Endothelial cell of umbilical vein (primary cell): ENCODE measurements around the gene YAP1. TPM values are rescaled to one million over a fixed set of nuclear protein-coding genes. Genes with fewer than 3 reads are reported as not detected.

Source experiments
- BruUV-seq: library from RNA; stranded (reverse); fragments of 400-500 nt; replicated peaks from 2 replicates; lab custom pipeline; 2021; lab: Mats Ljungman, UMichigan
- CTCF ChIA-PET: fragments of 300-600, 350-600 bp; sonication (Branson Sonifier 250); formaldehyde crosslinking; loops from one replicate; lab custom pipeline; 2021; ENCODE audit warnings: antibody characterized with exemption, inconsistent platforms; lab: Charles Lee
- POLR2A ChIA-PET: fragments of 300-600, 350-600 bp; sonication (Branson Sonifier 250); formaldehyde crosslinking; loops from one replicate; lab custom pipeline; 2021; ENCODE audit warnings: antibody characterized with exemption, inconsistent platforms; lab: Charles Lee
- DNase-seq: peaks from one replicate; pipeline ENCODE4 v3.0.0-alpha.2; 2011; ENCODE audit warnings: low read depth, low spot score
- FAIRE-seq: peaks from 2 replicates; lab custom pipeline; 2011; peaks lifted over from hg19 to GRCh38; lab: Jason Lieb, UNC
- H2AFZ ChIP-seq: 2 replicates; pipeline ENCODE4 v1.6.0; 2012; ENCODE audit warnings: low read depth, low read length, control low read depth, inconsistent platforms
- H3K27ac ChIP-seq: 2 replicates; pipeline ENCODE4 v1.5.1; 2011; ENCODE audit warnings: low read depth, mild to moderate bottlenecking, control low read depth, low read length, moderate library complexity; ENCODE audit not compliant: insufficient read depth
- H3K27me3 ChIP-seq, 2 experiments: 2 replicates each; pipeline versions ENCODE4 v1.6.0 to v1.6.1; 2011; ENCODE audit warnings: low read length in 2 of 2, mixed read lengths in 1 of 2; ENCODE audit not compliant: control insufficient read depth in 2 of 2, insufficient read depth in 2 of 2
- H3K36me3 ChIP-seq, 2 experiments: 2 replicates in 1 of 2; 3 replicates in 1 of 2; pipeline ENCODE4 v1.5.1; 2011; ENCODE audit warnings: low read length in 2 of 2, mild to moderate bottlenecking in 1 of 2, moderate library complexity in 1 of 2; ENCODE audit not compliant: control insufficient read depth in 2 of 2, insufficient read depth in 2 of 2; ENCODE audit errors: extremely low read depth in 1 of 2
- H3K4me1 ChIP-seq: 3 replicates; pipeline ENCODE4 v1.5.1; 2011; ENCODE audit warnings: mild to moderate bottlenecking, low read length; ENCODE audit not compliant: control insufficient read depth, insufficient read depth; ENCODE audit errors: extremely low read depth
- H3K4me2 ChIP-seq: 2 replicates; pipeline ENCODE4 v1.6.1; 2011; ENCODE audit warnings: low read length, control low read depth, mixed read lengths; ENCODE audit not compliant: insufficient read depth
- H3K4me3 ChIP-seq, 3 experiments: fragments of 200-600 bp in 1 of 3; sonication (generic), shearing (Covaris generic) in 1 of 3; replicated peaks in 1 of 3; 2 replicates each; pipeline ENCODE4 v1.5.1; 2011 to 2016; ENCODE audit warnings: control low read depth in 3 of 3, low read length in 3 of 3, mild to moderate bottlenecking in 2 of 3, inconsistent platforms in 1 of 3, low read depth in 1 of 3, moderate library complexity in 1 of 3; ENCODE audit not compliant: insufficient read depth in 1 of 3
- H3K79me2 ChIP-seq: 2 replicates; pipeline ENCODE4 v1.6.0; 2012; ENCODE audit warnings: low read length, inconsistent platforms; ENCODE audit not compliant: control insufficient read depth, insufficient read depth
- H3K9ac ChIP-seq: replicated peaks from 2 replicates; pipeline ENCODE3; 2011; ENCODE audit warnings: low read length, control low read depth; ENCODE audit not compliant: insufficient read depth; ENCODE audit errors: extremely low read depth
- H3K9me1 ChIP-seq: replicated peaks from 3 replicates; pipeline ENCODE4 v1.6.0; 2011; ENCODE audit warnings: mild to moderate bottlenecking, low read length; ENCODE audit not compliant: control insufficient read depth, insufficient read depth; ENCODE audit errors: extremely low read depth
- H3K9me3 ChIP-seq: replicated peaks from 2 replicates; pipeline ENCODE4 v1.5.1; 2012; ENCODE audit warnings: low read length, inconsistent platforms; ENCODE audit not compliant: control insufficient read depth, insufficient read depth
- H4K20me1 ChIP-seq: replicated peaks from 2 replicates; pipeline ENCODE3; 2011; ENCODE audit warnings: mild to moderate bottlenecking, low read length; ENCODE audit not compliant: control insufficient read depth, insufficient read depth; ENCODE audit errors: extremely low read depth
- EZH2 ChIP-seq: IDR thresholded peaks from 2 replicates; pipeline ENCODE4 v1.6.1; 2012; ENCODE audit warnings: borderline replicate concordance, low read depth, mild to moderate bottlenecking, moderate library complexity, low read length, inconsistent platforms; ENCODE audit not compliant: severe bottlenecking
- FOS ChIP-seq: IDR thresholded peaks from 2 replicates; pipeline ENCODE4 v1.6.1; 2011; ENCODE audit warnings: mild to moderate bottlenecking, low read length, moderate library complexity, borderline replicate concordance; ENCODE audit not compliant: insufficient read depth
- GATA2 ChIP-seq: IDR thresholded peaks from 2 replicates; pipeline ENCODE4 v1.7.0; 2011; ENCODE audit warnings: low read depth, mild to moderate bottlenecking, moderate library complexity, mixed read lengths, low read length; ENCODE audit not compliant: insufficient read length, insufficient read depth
- JUN ChIP-seq: IDR thresholded peaks from 2 replicates; pipeline ENCODE4 v1.6.1; 2011; ENCODE audit warnings: borderline replicate concordance, low read depth; ENCODE audit not compliant: insufficient read length, insufficient read depth
- MAX ChIP-seq: IDR thresholded peaks from 2 replicates; pipeline ENCODE4 v1.6.1; 2011; ENCODE audit not compliant: insufficient read depth, insufficient read length
- MYC ChIP-seq: IDR thresholded peaks from one replicate; pipeline ENCODE4 v1.6.1; 2011; ENCODE audit warnings: mild to moderate bottlenecking, low read depth, low read length
- POLR2A ChIP-seq: IDR thresholded peaks from 2 replicates; pipeline ENCODE4 v1.6.1; 2012; ENCODE audit warnings: low read depth, mild to moderate bottlenecking, control low read depth, low read length
- POLR2AphosphoS5 ChIP-seq: IDR thresholded peaks from 2 replicates; pipeline ENCODE4 v1.6.1; 2012; ENCODE audit warnings: low read depth, mild to moderate bottlenecking, control low read depth, low read length, moderate library complexity; ENCODE audit not compliant: insufficient read depth
- dilution Hi-C: fragments of 300-500 bp; cut with MboI; formaldehyde crosslinking; loops from one replicate; pipeline ENCODE4 v1.15.0; 2019; ENCODE audit warnings: low sequenced_read_pairs; ENCODE audit not compliant: extremely low pct_ligation_motif_present
- intact Hi-C: fragments of 100-400 bp; cut with micrococcal nuclease; formaldehyde crosslinking; loops from one replicate; pipeline ENCODE4 v1.10.0; 2022
- polyA plus RNA-seq, 4 experiments: library from polyadenylated mRNA; depleted of rRNA in 3 of 4; stranded (reverse) in 3 of 4; unstranded in 1 of 4; fragments of >200 nt; gene quantifications; 2 replicates each; pipeline versions ENCODE4 v1.2.1 to v1.2.3, GENCODE V29; 2011 to 2012; ENCODE audit warnings: missing spikeins in 1 of 4
- total RNA-seq: library from RNA; stranded (reverse); gene quantifications from 2 replicates; pipeline ENCODE4 v1.2.3, GENCODE V29; 2021
- TF ChIP-seq, protein P1 (sequence below), 2 donors: IDR thresholded peaks; 1 replicate in 1 of 2; 2 replicates in 1 of 2; pipeline ENCODE4 v1.5.1; 2011; ENCODE audit warnings: low read length in 2 of 2, mild to moderate bottlenecking in 2 of 2, moderate library complexity in 2 of 2, control low read depth in 1 of 2, inconsistent platforms in 1 of 2, low read depth in 1 of 2; ENCODE audit not compliant: insufficient read depth in 1 of 2; ENCODE audit errors: extremely low read depth in 1 of 2

Gene YAP1
- total and polyA plus RNA-seq, 2 donors (not counting 3 experiments of a cell fraction or from before 2014, with no cell fraction given): 32.6 to 48.9 TPM

DNA sequence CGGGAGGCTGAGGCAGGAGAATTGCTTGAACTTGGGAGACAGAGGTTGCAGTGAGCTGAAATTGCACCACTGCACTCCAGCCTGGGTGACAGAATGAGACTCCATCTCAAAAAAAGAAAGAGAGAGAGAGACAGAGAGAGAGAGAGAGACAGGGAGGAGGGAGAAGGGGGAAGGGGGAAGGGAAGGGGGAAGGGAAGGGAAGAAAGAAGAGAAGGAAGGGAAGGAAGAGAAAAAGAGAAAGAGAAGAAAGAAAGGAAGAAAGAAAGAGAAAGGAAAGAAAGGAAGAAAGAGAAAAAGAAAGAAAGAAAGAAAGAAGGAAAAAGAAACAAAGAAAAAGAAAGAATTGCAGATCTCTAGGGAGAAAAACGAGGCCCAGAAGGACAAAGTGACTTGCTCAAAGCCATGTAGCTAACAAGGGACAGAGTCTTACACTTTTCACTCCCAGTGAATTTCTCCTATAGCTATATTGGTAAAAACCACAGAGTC, 133.2 kb downstream of the YAP1 start:
- ChIA-PET CTCF (interaction anchor here (1.0 to 1.4 kb wide), 3 partner anchors 10 to 36 kb away, joined by 3 to 5 read pairs (median 3); no protein-coding TSS in a partner anchor), POLR2A (interaction anchor here (0.7 kb wide), 1 partner anchor 184 kb away, joined by 4 read pairs; no protein-coding TSS in a partner anchor)
- no TSS peak for BruUV-seq

More for the DNA sequence above, 133.2 kb downstream of the YAP1 start:
- H2AFZ ChIP-seq: no peak overlapping the region
- H3K4me2 ChIP-seq: no peak overlapping the region
- H3K9me1 ChIP-seq: no peaks in the 10 kb centered on the region
- dilution Hi-C loops (no loop called here), intact Hi-C loops (no loop called here)
- DNase-seq: no peak
- TF ChIP-seq POLR2AphosphoS5: no peak
- TF ChIP-seq JUN: no peak
- TF ChIP-seq EZH2: no peak
- no peak for TF ChIP-seq MYC
- TF ChIP-seq MAX: no peak
- no peak for TF ChIP-seq GATA2
- TF ChIP-seq, protein P1, sequence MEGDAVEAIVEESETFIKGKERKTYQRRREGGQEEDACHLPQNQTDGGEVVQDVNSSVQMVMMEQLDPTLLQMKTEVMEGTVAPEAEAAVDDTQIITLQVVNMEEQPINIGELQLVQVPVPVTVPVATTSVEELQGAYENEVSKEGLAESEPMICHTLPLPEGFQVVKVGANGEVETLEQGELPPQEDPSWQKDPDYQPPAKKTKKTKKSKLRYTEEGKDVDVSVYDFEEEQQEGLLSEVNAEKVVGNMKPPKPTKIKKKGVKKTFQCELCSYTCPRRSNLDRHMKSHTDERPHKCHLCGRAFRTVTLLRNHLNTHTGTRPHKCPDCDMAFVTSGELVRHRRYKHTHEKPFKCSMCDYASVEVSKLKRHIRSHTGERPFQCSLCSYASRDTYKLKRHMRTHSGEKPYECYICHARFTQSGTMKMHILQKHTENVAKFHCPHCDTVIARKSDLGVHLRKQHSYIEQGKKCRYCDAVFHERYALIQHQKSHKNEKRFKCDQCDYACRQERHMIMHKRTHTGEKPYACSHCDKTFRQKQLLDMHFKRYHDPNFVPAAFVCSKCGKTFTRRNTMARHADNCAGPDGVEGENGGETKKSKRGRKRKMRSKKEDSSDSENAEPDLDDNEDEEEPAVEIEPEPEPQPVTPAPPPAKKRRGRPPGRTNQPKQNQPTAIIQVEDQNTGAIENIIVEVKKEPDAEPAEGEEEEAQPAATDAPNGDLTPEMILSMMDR (IDR thresholded peaks at IDR 0.05; ENCODE audit: extremely low read depth in 1 of 2, insufficient read depth in 1 of 2, low read depth in 1 of 2, low read length in 2 of 2): no peak
- no peak for TF ChIP-seq POLR2A
- no peak for TF ChIP-seq FOS
- H3K27me3 ChIP-seq: no peaks in the 10 kb centered on the region
- H3K79me2 ChIP-seq: no peaks in the 10 kb centered on the region
- FAIRE-seq: no peak
- no peaks in the 10 kb centered on the region for H3K9me3 ChIP-seq
- H3K4me1 ChIP-seq: no peaks in the 10 kb centered on the region
- H4K20me1 ChIP-seq: no peaks in the 10 kb centered on the region
- no peak overlapping the region for H3K9ac ChIP-seq
- H3K4me3 ChIP-seq: no peak overlapping the region
- H3K36me3 ChIP-seq: no peaks in the 10 kb centered on the region
- H3K27ac ChIP-seq: no peak overlapping the region
